CD14-positive monocyte (primary cell): ENCODE data around the gene NR6A1. TPM values are rescaled to one million over a fixed set of nuclear protein-coding genes. Genes with fewer than 3 reads are reported as not detected.

Experiments
- DNase-seq, 3 donors: peaks; one replicate each; pipeline ENCODE4 v3.0.0-alpha.2; 2011 to 2022
- H2AFZ ChIP-seq: 2 replicates; pipeline ENCODE4 v1.6.0; 2012; ENCODE audit warnings: mild to moderate bottlenecking, low read depth, low read length, inconsistent platforms; ENCODE audit not compliant: insufficient read depth, poor library complexity, severe bottlenecking
- H3K27ac ChIP-seq, 2 donors: 1 replicate in 1 of 2; 2 replicates in 1 of 2; pipeline ENCODE4 v1.5.1; 2012 to 2013; ENCODE audit warnings: low read length in 2 of 2, control low read depth in 1 of 2, inconsistent platforms in 1 of 2, low read depth in 1 of 2, mild to moderate bottlenecking in 1 of 2
- H3K27me3 ChIP-seq, 2 donors: one replicate each; pipeline versions ENCODE4 v1.6.0 to v1.6.1; 2011 to 2013; ENCODE audit warnings: low read length in 2 of 2; ENCODE audit not compliant: control insufficient read depth in 2 of 2, insufficient read depth in 2 of 2
- H3K36me3 ChIP-seq, 2 donors: replicated peaks in 1 of 2; 1 replicate in 1 of 2; 2 replicates in 1 of 2; pipeline versions ENCODE4 v1.5.1 to v1.6.1; 2012 to 2013; ENCODE audit warnings: low read length in 2 of 2, control low read depth in 1 of 2, inconsistent platforms in 1 of 2, mild to moderate bottlenecking in 1 of 2; ENCODE audit not compliant: insufficient read depth in 2 of 2, control insufficient read depth in 1 of 2
- H3K4me1 ChIP-seq, 2 donors: 1 replicate in 1 of 2; 2 replicates in 1 of 2; pipeline versions ENCODE4 v1.5.1 to v1.6.1; 2012 to 2013; ENCODE audit warnings: low read length in 2 of 2, control low read depth in 1 of 2, inconsistent platforms in 1 of 2, mild to moderate bottlenecking in 1 of 2, moderate library complexity in 1 of 2; ENCODE audit not compliant: insufficient read depth in 2 of 2, control insufficient read depth in 1 of 2
- H3K4me2 ChIP-seq: replicated peaks from 2 replicates; pipeline ENCODE3; 2012; ENCODE audit warnings: low read length, moderate library complexity, mild to moderate bottlenecking; ENCODE audit not compliant: poor library complexity, severe bottlenecking; ENCODE audit errors: extremely low read depth
- H3K4me3 ChIP-seq, 3 experiments: fragments of 200-600 bp in 1 of 3; sonication (generic) in 1 of 3; replicated peaks in 1 of 3; 1 replicate in 2 of 3; 2 replicates in 1 of 3; pipeline ENCODE4 v1.5.1; 2011 to 2013; ENCODE audit warnings: low read length in 3 of 3, mild to moderate bottlenecking in 3 of 3, control low read depth in 2 of 3, low read depth in 2 of 3, inconsistent platforms in 1 of 3, moderate library complexity in 1 of 3
- H3K79me2 ChIP-seq: 2 replicates; pipeline ENCODE4 v1.6.0; 2012; ENCODE audit warnings: mild to moderate bottlenecking, control low read depth, inconsistent platforms, low read length, moderate library complexity; ENCODE audit not compliant: insufficient read depth
- H3K9ac ChIP-seq: 2 replicates; pipeline ENCODE4 v1.6.0; 2017; ENCODE audit warnings: low read length, mild to moderate bottlenecking; ENCODE audit not compliant: insufficient read depth, poor library complexity, severe bottlenecking
- H3K9me3 ChIP-seq, 2 donors: replicated peaks in 1 of 2; 1 replicate in 1 of 2; 2 replicates in 1 of 2; pipeline versions ENCODE4 v1.5.1 to v1.6.1; 2012 to 2013; ENCODE audit warnings: low read length in 2 of 2, control low read depth in 1 of 2; ENCODE audit not compliant: control insufficient read depth in 1 of 2, insufficient read depth in 1 of 2
- H4K20me1 ChIP-seq: 2 replicates; pipeline ENCODE4 v1.6.0; 2012; ENCODE audit warnings: mild to moderate bottlenecking, low read length, control low read depth, moderate library complexity; ENCODE audit not compliant: insufficient read depth
- H3K27ac Mint-ChIP-seq, 7 donors: one replicate each; pipeline ENCODE4 v1.8.0; 2020; ENCODE audit warnings: mild to moderate bottlenecking in 7 of 7, mixed read lengths in 7 of 7, moderate library complexity in 6 of 7, inconsistent platforms in 2 of 7
- H3K27me3 Mint-ChIP-seq, 3 donors: one replicate each; pipeline ENCODE4 v1.8.0; 2021 to 2022; ENCODE audit warnings: low read depth in 3 of 3, mild to moderate bottlenecking in 3 of 3, mixed read lengths in 3 of 3, moderate library complexity in 3 of 3, inconsistent platforms in 1 of 3
- H3K36me3 Mint-ChIP-seq, 2 donors: one replicate each; pipeline ENCODE4 v1.8.0; 2020; ENCODE audit warnings: mixed read lengths in 2 of 2, inconsistent platforms in 1 of 2, mild to moderate bottlenecking in 1 of 2
- H3K4me1 Mint-ChIP-seq: one replicate; pipeline ENCODE4 v1.8.0; 2020; ENCODE audit warnings: mild to moderate bottlenecking, mixed read lengths
- H3K4me3 Mint-ChIP-seq, 2 donors: one replicate each; pipeline ENCODE4 v1.8.0; 2020; ENCODE audit warnings: mild to moderate bottlenecking in 2 of 2, mixed read lengths in 2 of 2, moderate library complexity in 1 of 2
- H3K9me3 Mint-ChIP-seq, 7 donors: one replicate each; pipeline ENCODE4 v1.8.0; 2020 to 2022; ENCODE audit warnings: mixed read lengths in 7 of 7, mild to moderate bottlenecking in 6 of 7, moderate library complexity in 6 of 7, inconsistent platforms in 2 of 7
- WGBS: methylation state at CpG from one replicate; pipeline ENCODE4 v1.1.5; 2013; ENCODE audit warnings: missing lambda C conversion rate; ENCODE audit not compliant: insufficient coverage; 5-methylcytosine and 5-hydroxymethylcytosine counted together
- intact Hi-C, 2 donors: fragments of 100-400 bp; cut with micrococcal nuclease; formaldehyde crosslinking; loops; one replicate each; pipeline versions ENCODE4 v1.15.0 to v1.15.1; 2023
- polyA plus RNA-seq, 3 donors: library from polyadenylated mRNA; depleted of rRNA in 1 of 3; unstranded in 2 of 3; stranded (reverse) in 1 of 3; fragments of 300-500 nt in 2 of 3; fragments of >200 nt in 1 of 3; fragmentation: Illumina TruSeq in 2 of 3; gene quantifications; 1 replicate in 2 of 3; 2 replicates in 1 of 3; pipeline ENCODE4 v1.2.3, GENCODE V29; 2012 to 2021
- TF ChIP-seq, protein P1 (sequence below): fragments of 200-600 bp; IDR thresholded peaks from one replicate; pipeline ENCODE4 v1.8.0; 2022; ENCODE audit warnings: antibody characterized with exemption, mild to moderate bottlenecking

NR6A1 gene
- polyA plus RNA-seq, 3 donors, result 0.15 to 2.9 (median 0.28) TPM

- DNase-seq, result no peak
- peaks cover 6% of the 10 kb centered on the region for H3K4me1 Mint-ChIP-seq
- peaks cover 0 to 12% (median 8%) of the 10 kb centered on the region in 7 donors for H3K9me3 Mint-ChIP-seq
- Histone ChIP-seq H3K4me2 (peak overlapping the region; percentile 46), H3K4me3 (peak overlapping the region in 1 of 3 experiments; percentile 44), H3K36me3 (no peaks in the 10 kb centered on the region), H3K4me1 (peaks cover 4 to 10% of the 10 kb centered on the region in 2 donors), H3K79me2 (no peaks in the 10 kb centered on the region), H3K27me3 (peaks cover 17 to 52% of the 10 kb centered on the region in 2 donors), H3K9ac (no peak overlapping the region), H3K9me3 (peaks cover 0 to 8% of the 10 kb centered on the region in 2 donors), H4K20me1 (no peaks in the 10 kb centered on the region), H2AFZ (no peak overlapping the region), H3K27ac (no peak overlapping the region)
- intact Hi-C loops, result no loop called here
- H3K36me3 Mint-ChIP-seq, result peaks cover 4% of the 10 kb centered on the region in 2 donors
- H3K27me3 Mint-ChIP-seq, result peaks cover 43 to 59% (median 50%) of the 10 kb centered on the region in 3 donors
- TF ChIP-seq, protein P1, sequence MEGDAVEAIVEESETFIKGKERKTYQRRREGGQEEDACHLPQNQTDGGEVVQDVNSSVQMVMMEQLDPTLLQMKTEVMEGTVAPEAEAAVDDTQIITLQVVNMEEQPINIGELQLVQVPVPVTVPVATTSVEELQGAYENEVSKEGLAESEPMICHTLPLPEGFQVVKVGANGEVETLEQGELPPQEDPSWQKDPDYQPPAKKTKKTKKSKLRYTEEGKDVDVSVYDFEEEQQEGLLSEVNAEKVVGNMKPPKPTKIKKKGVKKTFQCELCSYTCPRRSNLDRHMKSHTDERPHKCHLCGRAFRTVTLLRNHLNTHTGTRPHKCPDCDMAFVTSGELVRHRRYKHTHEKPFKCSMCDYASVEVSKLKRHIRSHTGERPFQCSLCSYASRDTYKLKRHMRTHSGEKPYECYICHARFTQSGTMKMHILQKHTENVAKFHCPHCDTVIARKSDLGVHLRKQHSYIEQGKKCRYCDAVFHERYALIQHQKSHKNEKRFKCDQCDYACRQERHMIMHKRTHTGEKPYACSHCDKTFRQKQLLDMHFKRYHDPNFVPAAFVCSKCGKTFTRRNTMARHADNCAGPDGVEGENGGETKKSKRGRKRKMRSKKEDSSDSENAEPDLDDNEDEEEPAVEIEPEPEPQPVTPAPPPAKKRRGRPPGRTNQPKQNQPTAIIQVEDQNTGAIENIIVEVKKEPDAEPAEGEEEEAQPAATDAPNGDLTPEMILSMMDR, result no peak
- WGBS, result 3% methylated on average over 68 of the region's 76 CpGs
- peak overlapping the region in 1 of 7 donors; percentile 2 for H3K27ac Mint-ChIP-seq
- peak overlapping the region; percentile 73 to 97 for H3K4me3 Mint-ChIP-seq
These were observed 267.2 kb downstream of the NR6A1 start for GRCh38 chr9:124503713-124504529.

- Histone ChIP-seq H4K20me1 (no peaks in the 10 kb centered on the region), H3K4me3 (no peak overlapping the region), H3K9ac (no peak overlapping the region), H3K27me3 (peaks cover 17 to 52% of the 10 kb centered on the region in 2 donors), H3K4me1 (peaks cover 4 to 10% of the 10 kb centered on the region in 2 donors), H3K4me2 (peak overlapping the region; percentile 46), H3K36me3 (no peaks in the 10 kb centered on the region), H3K79me2 (no peaks in the 10 kb centered on the region), H2AFZ (no peak overlapping the region), H3K9me3 (peaks cover 0 to 8% of the 10 kb centered on the region in 2 donors), H3K27ac (no peak overlapping the region)
- intact Hi-C loops, result no loop called here
- 13% methylated on average over 79 of the region's 96 CpGs for WGBS
- peaks cover 4% of the 10 kb centered on the region in 2 donors for H3K36me3 Mint-ChIP-seq
- no peak overlapping the region for H3K27ac Mint-ChIP-seq
- TF ChIP-seq, protein P1, result no peak
- peaks cover 0 to 12% (median 8%) of the 10 kb centered on the region in 7 donors for H3K9me3 Mint-ChIP-seq
- peaks cover 6% of the 10 kb centered on the region for H3K4me1 Mint-ChIP-seq
- no peak for DNase-seq
- H3K27me3 Mint-ChIP-seq, result peaks cover 43 to 59% (median 50%) of the 10 kb centered on the region in 3 donors
- H3K4me3 Mint-ChIP-seq, result peak overlapping the region in 1 of 2 donors; percentile 97
These were observed 268.1 kb downstream of the NR6A1 start for GRCh38 chr9:124502711-124503702.
